Measurements from ENCODE around the gene ALKAL2.

DNA sequence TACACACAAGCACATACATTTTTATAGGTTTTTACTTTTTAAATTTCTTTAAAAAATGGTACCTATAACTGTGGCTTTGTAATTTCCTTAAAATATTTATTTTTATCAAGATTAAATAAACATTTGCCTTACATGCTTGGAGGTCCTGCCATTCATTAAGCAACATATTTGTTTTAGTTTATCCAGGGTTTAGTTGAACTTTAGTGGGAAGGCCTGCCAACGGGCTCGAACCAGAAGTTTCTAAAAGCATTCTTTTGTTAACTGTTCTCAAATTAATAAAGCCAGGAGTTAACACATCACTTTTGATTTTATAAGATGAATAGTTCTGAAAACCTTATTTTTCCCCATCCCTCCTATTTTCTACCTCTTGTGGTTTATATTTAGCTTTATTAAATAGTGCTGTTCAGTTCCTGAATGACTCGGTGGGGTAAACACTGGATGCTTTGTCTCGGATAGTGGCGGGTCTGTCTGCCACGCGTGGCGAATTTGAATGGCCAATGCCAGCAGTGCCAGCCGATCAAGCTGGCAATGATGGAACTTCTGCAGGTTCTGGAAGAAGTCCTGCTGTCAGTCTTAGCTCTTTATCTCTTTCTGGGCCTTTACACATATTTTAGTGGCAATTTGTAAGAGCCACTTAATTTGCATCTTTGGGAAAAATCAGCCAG, 56.2 kb downstream of the ALKAL2 start:
- TF ChIP-seq, protein P1, sequence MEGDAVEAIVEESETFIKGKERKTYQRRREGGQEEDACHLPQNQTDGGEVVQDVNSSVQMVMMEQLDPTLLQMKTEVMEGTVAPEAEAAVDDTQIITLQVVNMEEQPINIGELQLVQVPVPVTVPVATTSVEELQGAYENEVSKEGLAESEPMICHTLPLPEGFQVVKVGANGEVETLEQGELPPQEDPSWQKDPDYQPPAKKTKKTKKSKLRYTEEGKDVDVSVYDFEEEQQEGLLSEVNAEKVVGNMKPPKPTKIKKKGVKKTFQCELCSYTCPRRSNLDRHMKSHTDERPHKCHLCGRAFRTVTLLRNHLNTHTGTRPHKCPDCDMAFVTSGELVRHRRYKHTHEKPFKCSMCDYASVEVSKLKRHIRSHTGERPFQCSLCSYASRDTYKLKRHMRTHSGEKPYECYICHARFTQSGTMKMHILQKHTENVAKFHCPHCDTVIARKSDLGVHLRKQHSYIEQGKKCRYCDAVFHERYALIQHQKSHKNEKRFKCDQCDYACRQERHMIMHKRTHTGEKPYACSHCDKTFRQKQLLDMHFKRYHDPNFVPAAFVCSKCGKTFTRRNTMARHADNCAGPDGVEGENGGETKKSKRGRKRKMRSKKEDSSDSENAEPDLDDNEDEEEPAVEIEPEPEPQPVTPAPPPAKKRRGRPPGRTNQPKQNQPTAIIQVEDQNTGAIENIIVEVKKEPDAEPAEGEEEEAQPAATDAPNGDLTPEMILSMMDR (IDR thresholded peaks at IDR 0.05) = no peak
- TF ChIP-seq POLR2A (IDR thresholded peaks at IDR 0.05) = no peak

Data from lower leg skin (tissue), 3 donors.